ENCODE results near the gene TNFRSF13B.
"Not testable (repeated sequence)": the region's sequence is repeated elsewhere in the genome, so short reads cannot be mapped to it uniquely, and the experiment has no call there.

The TNFRSF13B gene

DNA sequence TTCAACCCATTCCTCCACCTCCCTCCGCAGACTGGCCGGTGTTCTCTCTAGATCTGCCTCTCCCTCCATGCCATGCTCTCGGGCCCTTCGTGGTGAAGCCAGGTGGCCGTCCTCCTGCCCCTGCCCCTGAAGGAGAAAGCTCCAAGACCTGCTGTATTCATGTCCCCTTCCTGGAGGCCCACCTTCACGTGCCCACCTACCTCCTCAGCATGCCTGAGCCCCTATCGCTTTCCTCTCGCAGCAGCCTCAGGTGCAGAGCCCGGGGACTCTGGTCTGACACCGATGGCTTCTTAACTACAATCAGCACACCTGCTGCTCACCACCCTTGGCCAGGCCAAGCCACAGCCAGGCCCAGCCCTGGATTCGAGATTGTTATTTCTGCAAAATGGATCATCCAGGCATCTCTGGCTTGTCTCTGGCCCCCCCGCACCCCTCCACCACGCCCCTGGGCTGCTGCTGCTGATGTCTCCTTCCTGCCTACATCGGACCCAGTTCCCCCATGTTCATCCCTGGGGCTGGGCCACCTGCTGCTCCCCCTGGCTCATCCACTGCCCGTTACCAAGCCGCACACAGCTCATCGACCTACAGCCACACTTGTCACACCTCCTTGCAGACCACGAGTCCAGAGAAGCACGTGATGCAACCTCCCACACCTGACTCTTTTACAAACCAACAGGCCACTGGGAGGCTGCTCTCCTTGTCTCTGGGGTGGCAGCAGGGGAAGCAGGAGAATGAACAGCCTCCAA is 32.5 kb upstream of the TNFRSF13B start:
- no peak for DNase-seq

- not testable (repeated sequence) for DNase-seq
Measured at GRCh38 chr17:17002731-17003715, 31.1 kb upstream of the TNFRSF13B start.

- peak; percentile 74 for DNase-seq
Measured at GRCh38 chr17:17001874-17002520, 30.1 kb upstream of the TNFRSF13B start.

- no peak for DNase-seq
Measured at GRCh38 chr17:17001076-17001777, 29.3 kb upstream of the TNFRSF13B start.

DNA sequence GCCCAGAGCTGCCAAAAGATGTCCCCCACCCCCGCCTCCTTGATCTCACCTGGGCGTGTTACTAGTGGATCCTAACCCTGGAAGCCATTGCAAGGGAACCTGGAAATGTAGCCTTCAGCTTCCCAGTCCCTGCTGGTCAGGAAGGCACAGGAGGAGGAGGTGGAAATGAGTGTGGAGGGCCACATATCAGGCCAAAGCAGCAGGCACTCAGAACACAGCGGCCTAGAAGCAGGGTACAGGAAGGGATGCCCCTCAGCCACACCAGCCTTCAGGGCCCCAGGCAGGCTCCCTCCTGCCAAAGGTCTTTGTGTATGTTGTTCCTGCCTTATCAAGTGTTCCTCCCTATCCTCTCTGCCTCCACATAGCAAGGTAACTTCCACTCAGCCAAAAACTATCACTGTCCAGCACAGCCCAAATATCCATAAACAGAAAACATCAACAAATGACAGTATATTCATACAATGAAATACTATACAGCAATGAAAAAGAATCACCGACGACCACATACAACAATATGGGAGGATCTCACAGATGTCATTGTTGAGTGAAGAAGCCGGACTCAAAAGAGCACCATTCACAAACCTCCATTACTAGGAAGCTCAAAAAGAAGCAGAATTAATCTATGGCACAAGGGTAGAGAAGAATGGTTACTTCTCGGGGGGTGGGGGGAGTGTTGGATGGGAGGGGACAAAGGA is 28.2 kb upstream of the TNFRSF13B start:
- DNase-seq = no peak

- no peak for DNase-seq
Measured at GRCh38 chr17:16997514-16998429, 25.9 kb upstream of the TNFRSF13B start.

- not testable (repeated sequence) for DNase-seq
Measured at GRCh38 chr17:16996726-16997125, 24.8 kb upstream of the TNFRSF13B start.

- DNase-seq = no peak
Measured at GRCh38 chr17:16995930-16996329, 24.0 kb upstream of the TNFRSF13B start.

- no peak for DNase-seq
Measured at GRCh38 chr17:16994631-16995030, 22.7 kb upstream of the TNFRSF13B start.

DNA sequence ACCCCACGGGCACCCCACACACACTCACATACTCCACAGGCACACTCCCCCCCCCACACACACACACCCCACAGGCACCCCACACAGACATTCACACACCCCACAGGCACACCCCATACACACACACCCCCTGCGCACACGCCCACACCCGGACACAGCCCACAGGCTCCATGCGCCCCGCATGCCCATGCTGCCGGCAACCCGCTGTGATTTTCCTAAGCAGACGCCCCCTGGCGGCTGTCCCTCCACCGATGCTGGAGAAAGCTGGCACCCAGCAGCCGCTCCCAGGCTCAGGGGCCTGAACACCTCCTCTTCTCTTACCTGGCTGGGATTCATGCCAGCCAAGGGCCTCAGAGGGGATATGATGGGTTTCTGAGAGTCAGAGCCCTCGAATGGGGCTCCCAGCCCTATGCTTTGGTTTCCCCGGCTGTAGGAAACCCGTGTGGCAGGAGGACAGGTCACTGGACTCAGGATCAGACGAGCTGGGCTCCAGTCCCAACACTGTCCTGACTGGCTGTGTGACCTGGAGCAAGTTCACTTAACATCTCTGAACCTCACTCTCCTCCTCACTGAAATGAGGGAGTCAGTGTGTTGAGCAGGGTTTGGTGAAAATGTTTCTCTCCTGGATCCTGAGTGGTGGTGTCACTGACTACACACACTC is 19.6 kb upstream of the TNFRSF13B start:
- DNase-seq = peak; percentile 51

GRCh38 chr17:16989953-16990860 is 18.3 kb upstream of the TNFRSF13B start:
- no peak for DNase-seq

DNA sequence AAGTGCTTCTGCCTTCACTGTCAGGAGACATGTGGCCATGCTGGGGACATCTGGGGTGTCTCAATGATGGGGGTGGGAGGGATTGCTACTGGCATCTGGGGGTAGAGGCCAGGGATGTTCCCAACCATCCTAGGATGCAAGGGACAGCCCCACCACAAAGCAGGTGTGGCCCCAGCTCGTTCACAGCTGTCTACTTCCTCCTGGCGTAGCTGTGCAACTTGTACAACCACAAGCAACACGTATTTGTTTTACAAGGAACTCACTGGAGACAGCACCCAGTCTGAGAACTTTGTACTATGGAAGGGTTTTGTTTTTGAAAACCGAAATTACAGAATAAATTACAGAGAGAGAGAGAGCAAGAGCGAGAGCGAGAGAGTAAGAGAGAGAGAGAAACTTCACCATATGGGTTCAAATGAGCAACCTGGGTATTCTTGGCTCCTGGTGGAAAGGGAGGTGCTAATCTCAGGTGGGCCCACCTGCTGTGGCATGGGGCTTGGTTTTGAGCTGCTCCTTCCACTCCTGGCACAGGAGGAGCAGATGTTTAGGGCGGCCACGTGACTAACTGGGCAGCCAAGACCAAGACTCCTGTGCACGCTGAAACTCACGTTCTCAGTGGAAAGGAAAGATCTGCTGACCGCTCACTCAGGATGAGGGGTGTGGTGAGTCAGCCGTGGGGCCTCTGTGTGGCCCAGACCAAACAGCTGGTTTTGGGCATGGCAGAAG is 17.5 kb upstream of the TNFRSF13B start:
- no peak for DNase-seq

DNA sequence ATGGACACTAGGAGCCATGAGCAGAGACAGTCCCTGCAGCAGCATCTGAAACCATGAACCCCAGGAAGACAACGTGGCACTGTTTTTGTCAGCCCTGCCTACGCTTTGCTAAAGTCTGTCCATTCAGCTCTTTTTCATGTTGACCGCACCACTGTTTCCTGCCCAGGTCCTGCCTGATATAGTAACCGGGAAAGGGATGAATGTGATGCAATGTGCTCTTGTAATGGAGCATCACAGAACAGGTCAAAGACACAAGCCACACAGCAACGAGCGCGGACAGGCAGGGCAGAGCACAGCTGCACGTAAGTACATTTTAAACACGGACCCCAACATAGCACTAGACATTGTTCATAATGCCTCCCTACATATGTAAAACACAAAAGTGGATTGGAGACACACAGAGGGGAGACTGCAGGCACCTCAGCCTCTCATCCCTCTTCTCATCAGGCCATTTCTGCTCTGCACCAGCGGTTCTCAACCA is 16.9 kb upstream of the TNFRSF13B start:
- no peak for DNase-seq

- no peak for DNase-seq
Measured at GRCh38 chr17:16987830-16988601, 16.1 kb upstream of the TNFRSF13B start.

GRCh38 chr17:16987066-16987829 is 15.3 kb upstream of the TNFRSF13B start:
- no peak for DNase-seq

- DNase-seq = no peak
Measured at GRCh38 chr17:16986391-16986790, 14.5 kb upstream of the TNFRSF13B start.

GRCh38 chr17:16981928-16982327 is 10.0 kb upstream of the TNFRSF13B start:
- no peak for DNase-seq
